Measurements from ENCODE around the gene MPDU1. TPM values are rescaled to one million over a fixed set of nuclear protein-coding genes. Genes with fewer than 3 reads are reported as not detected.

MPDU1 gene
- total RNA-seq, 1 experiment from 2014 or later = 73.1 TPM

DNA sequence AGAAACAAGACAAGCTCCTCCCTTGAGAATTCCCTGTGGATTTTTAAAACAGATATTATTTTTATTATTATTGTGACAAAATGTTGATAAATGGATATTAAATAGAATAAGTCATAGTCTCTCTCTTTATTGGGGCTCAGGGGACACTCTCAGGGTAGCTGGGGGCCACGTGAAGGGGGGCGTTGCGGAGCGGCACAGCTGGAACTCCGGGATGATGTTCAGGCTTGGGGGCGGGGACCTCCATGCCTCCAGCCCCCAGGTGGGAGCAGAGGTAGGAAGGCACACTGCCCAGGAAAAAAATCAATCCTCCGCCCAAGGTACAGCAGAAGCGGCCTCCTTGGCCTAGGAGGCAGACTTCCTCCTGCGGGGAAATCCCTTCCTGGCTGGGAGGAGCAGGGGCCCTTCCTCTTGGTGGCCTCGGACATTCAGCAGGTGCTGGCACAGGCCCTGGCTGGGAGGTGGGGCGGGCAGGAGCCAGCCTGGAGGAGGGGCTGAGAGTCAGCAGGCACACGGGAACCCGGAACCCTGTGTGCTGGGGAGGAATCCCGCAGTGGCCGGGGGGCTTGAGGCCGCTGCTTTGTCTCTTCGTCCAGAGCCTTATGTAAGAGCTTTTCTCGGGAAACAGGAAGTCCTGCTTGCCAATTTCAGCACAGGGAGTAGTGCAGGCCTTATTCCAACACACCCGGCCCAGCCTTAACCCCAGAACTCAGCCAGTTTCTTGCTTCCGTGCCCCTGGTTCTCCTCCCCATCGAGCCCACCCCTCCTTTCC is 25.7 kb upstream of the MPDU1 start:
- Mint-ChIP-seq H3K36me3 (ENCODE audit: insufficient read depth in 1 of 3, low read depth in 3 of 3) (peaks cover 0 to 7% (median 5%) of the 10 kb centered on the region in 3 experiments; a peak in 5 of 7 replicates), H3K27ac (peak overlapping the region; percentile 85 to 88 (median 87); a peak in 5 of 7 replicates), H3K4me1 (peaks cover 43 to 61% of the 10 kb centered on the region in 2 experiments), H3K27me3 (ENCODE audit: low read depth) (peaks cover 2% of the 10 kb centered on the region; the same call in 1 of the 2 replicates), H3K4me3 (peak overlapping the region; percentile 26 to 68; a peak in 3 of 5 replicates), H3K9me3 (no peaks in the 10 kb centered on the region)
- H4K8ac ChIP-seq (replicated peaks; ENCODE audit: insufficient read length, low read depth, low read length) = no peak overlapping the region
- peaks cover 7% of the 10 kb centered on the region; the same call in 1 of the 2 replicates for H3K79me2 ChIP-seq (ENCODE audit: insufficient read depth, low read length)
- no peak overlapping the region for H3K4me2 ChIP-seq (ENCODE audit: insufficient read depth, insufficient read length, low read length)
- no peaks in the 10 kb centered on the region for H4K20me1 ChIP-seq (ENCODE audit: control insufficient read depth, insufficient read depth, insufficient read length)
- no peaks in the 10 kb centered on the region for H3K9me3 ChIP-seq (ENCODE audit: control insufficient read depth, low read depth, low read length)
- H2BK120ac ChIP-seq (ENCODE audit: low read depth, low read length, poor library complexity, severe bottlenecking) = no peak overlapping the region
- H3K27me3 ChIP-seq (ENCODE audit: insufficient read depth, low read length) = no peaks in the 10 kb centered on the region
- no peak overlapping the region for H4K5ac ChIP-seq (ENCODE audit: insufficient read length, low read depth, low read length)
- H3K27ac ChIP-seq (ENCODE audit: insufficient read length, low read depth, low read length) = no peak overlapping the region
- H3K18ac ChIP-seq (ENCODE audit: insufficient read length, low read depth, low read length) = no peak overlapping the region
- H3K4me1 ChIP-seq (ENCODE audit: insufficient read depth, low read length) = 0 out of 2 replicates have a peak, but pooled peaks cover 2% of the 10 kb centered on the region
- no peak overlapping the region for H3K23ac ChIP-seq (ENCODE audit: insufficient read length, low read depth, low read length)
- H2BK20ac ChIP-seq (ENCODE audit: low read depth, low read length, poor library complexity, severe bottlenecking) = no peak overlapping the region
- no peak overlapping the region for H2BK12ac ChIP-seq (ENCODE audit: insufficient read length, low read depth, low read length)
- no peak overlapping the region for H2AFZ ChIP-seq (ENCODE audit: low read length)
- peaks cover 9% of the 10 kb centered on the region for H3K23me2 ChIP-seq (ENCODE audit: insufficient read length, low read depth, low read length, poor library complexity, severe bottlenecking)
- TF ChIP-seq, protein P1, sequence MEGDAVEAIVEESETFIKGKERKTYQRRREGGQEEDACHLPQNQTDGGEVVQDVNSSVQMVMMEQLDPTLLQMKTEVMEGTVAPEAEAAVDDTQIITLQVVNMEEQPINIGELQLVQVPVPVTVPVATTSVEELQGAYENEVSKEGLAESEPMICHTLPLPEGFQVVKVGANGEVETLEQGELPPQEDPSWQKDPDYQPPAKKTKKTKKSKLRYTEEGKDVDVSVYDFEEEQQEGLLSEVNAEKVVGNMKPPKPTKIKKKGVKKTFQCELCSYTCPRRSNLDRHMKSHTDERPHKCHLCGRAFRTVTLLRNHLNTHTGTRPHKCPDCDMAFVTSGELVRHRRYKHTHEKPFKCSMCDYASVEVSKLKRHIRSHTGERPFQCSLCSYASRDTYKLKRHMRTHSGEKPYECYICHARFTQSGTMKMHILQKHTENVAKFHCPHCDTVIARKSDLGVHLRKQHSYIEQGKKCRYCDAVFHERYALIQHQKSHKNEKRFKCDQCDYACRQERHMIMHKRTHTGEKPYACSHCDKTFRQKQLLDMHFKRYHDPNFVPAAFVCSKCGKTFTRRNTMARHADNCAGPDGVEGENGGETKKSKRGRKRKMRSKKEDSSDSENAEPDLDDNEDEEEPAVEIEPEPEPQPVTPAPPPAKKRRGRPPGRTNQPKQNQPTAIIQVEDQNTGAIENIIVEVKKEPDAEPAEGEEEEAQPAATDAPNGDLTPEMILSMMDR (conservative IDR thresholded peaks at IDR 0.05) = no peak; the same call in 2 of the 3 replicates
- H4K91ac ChIP-seq (ENCODE audit: insufficient read length, low read depth, low read length) = no peak overlapping the region
- H2AK5ac ChIP-seq (ENCODE audit: insufficient read length, low read length) = no peak overlapping the region
- H3K14ac ChIP-seq (ENCODE audit: insufficient read depth, low read length) = peak overlapping the region; percentile 4; the same call in 1 of the 2 replicates
- H3T11ph ChIP-seq (ENCODE audit: low read length) = no peak overlapping the region
- no peak overlapping the region for H3K4ac ChIP-seq (ENCODE audit: low read depth, low read length)
- no peak overlapping the region for H3K9ac ChIP-seq (ENCODE audit: extremely low read depth, insufficient read length, low read length)
- H2BK5ac ChIP-seq (ENCODE audit: insufficient read length, low read length) = no peak overlapping the region
- no peak overlapping the region for H2BK15ac ChIP-seq (ENCODE audit: low read depth, low read length)
- peak; percentile 93 for DNase-seq
- no peak overlapping the region for H3K56ac ChIP-seq (ENCODE audit: insufficient read length, low read depth, low read length)
- H3K79me1 ChIP-seq (ENCODE audit: insufficient read depth, low read depth, low read length, poor library complexity, severe bottlenecking) = peaks cover 6% of the 10 kb centered on the region
- no CpG with 5 or more reads among the region's 21 CpGs for WGBS (ENCODE audit: extremely low coverage, insufficient read length, low lambda C conversion rate)
